VCaP (cell line): ENCODE results near the gene COQ2.
"Not testable (repeated sequence)": the region's sequence is repeated elsewhere in the genome, so short reads cannot be mapped to it uniquely, and the experiment has no call there.

ENCODE experiments used
- H3K27ac ChIP-seq: fragments of 450-650 bp; 2 replicates; pipeline ENCODE4 v1.5.1; 2017
- CTCF ChIP-seq: fragments of 450-650 bp; conservative IDR thresholded peaks from 2 replicates; pipeline ENCODE4 v1.5.1; 2017; ENCODE audit warnings: mild to moderate bottlenecking, moderate library complexity

The COQ2 gene

DNA sequence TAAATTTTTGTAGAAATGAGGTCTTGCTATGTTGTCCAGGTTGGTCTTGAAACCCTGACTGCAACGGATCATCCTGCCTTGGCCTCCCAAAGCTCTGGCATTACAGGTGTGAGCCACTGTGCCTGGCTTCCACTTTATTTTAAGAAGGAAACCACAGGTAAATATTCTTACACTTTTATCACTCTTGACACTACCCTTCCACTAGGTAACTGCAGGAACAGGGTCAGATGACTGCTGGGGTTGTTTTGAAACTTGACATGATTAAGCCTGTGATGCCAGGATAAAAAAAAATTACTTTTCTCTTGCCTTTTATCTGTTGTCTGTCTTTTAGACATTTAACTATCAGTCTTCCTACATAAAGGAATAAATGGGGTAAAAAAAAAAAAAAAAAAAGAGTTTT lies 43.5 kb downstream of the COQ2 start:
- H3K27ac ChIP-seq, result no peak overlapping the region
- no peak for TF ChIP-seq CTCF

DNA sequence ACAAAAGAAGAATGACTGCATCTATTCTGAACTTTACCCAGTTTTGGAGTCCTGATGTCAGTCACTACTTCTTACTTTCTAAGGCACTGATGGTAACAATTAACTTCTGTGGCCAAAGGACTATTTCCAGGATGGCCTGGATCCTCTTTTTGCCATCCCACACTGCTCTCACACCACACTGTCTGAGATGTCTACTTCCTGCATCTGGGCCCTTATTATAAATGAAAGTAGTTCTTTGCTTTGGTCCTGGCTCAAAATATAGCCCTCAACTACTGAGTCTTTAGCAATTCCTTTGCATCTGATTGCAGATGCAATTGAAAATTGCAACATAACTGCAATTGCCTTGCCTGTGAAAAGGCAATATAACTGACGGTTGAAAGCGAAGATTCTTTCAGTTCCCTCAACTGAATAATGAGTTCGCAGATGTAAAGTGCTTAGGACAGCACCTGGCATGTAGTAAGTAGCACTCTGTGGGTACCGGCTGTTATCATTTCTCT lies 44.2 kb downstream of the COQ2 start:
- no peak overlapping the region for H3K27ac ChIP-seq
- no peak for TF ChIP-seq CTCF

DNA sequence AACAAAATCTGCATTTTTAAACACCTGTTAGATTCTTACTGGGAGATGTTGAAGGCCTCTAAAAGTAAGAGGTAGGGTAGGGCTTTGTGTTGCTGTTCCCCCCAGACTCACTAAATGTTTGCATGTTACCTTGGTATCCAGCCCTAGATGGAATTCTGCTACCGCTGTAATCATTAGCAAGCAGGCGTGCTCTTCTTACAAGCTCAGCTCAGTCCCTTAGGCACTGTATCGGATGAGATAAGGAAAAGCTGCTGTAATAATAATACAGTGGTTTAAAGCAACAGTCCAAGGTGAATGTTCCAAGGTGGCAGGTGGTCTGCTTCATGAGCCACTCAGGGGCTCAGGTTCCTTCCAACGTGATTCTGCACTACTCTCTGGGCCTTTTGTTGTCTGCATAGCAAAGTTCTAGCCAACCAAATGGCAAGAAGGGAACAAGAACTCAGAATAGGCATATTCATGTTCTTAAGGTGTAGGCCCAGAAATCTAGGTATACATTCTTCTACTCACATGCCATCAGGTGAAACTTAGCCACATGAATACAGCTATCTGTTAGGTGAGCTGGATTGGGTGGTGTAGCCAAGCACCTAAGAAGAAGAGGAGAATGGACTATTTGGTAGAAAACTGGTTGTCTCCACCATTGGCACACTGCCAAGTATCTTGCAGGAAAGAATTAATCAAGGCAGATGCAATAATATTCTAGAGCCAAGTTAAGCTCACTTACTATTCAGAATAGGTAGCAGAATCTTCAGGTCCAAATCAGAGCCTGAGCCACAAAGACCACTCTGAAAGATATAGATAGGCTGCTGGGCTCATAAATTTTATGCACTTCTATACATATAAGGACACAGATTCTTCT lies 46.0 kb downstream of the COQ2 start:
- no peak overlapping the region for H3K27ac ChIP-seq
- TF ChIP-seq CTCF, result no peak

- TF ChIP-seq CTCF, result no peak
- H3K27ac ChIP-seq, result no peak overlapping the region
Observed at GRCh38 chr4:83237591-83237990, 47.0 kb downstream of the COQ2 start.

GRCh38 chr4:83235645-83236133 lies 48.9 kb downstream of the COQ2 start:
- not testable (repeated sequence) for H3K27ac ChIP-seq

DNA sequence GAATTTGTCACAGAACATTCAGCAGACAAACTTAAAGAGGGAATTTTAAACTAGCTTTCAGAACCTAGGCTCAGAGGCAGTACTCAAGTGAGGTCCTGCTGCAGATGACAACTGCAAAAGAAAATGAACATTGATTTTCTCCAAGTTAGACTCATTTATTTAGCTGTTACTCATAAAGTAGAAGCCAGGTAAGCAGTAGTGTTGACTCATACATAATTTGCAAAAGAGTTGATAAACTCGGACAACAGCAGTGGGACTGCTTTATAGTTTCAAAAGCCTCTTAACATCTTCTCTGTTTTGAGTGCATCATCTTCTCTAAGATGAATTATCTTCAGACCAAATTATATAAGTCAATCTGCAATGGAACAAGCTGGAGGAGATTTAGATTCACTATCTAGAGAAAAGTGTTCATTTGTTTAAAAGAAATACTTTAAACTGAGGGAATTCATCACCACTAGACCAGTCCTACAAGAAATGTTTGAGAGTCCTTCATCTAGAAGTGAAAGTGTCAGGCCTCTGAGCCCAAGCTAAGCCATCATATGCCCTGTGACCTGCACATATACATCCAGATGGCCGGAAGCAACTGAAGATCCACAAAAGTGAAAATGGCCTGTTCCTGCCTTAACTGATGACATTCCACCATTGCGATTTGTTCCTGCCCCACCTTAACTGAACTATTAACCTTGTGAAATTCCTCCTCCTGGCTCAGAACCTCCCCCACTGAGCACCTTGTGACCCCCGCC lies 49.5 kb downstream of the COQ2 start:
- no peak overlapping the region for H3K27ac ChIP-seq
- no peak for TF ChIP-seq CTCF

DNA sequence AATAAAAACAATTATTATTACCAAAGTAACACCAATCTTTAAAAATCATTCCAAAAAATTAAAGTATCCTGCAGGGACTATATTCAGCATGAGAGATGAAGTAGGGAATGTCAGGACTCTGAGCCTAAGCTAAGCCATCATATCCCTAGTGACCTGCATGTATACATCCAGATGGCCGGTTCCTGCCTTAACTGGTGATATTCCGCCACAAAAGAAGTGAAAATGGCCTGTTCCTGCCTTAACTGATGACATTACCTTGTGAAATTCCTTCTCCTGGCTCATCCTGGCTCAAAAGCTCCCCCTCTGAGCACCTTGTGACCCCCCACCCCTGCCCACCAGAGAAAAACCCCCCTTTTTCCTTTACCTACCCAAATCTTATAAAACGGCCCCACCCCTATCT lies 50.2 kb downstream of the COQ2 start:
- not testable (repeated sequence) for H3K27ac ChIP-seq

- no peak for TF ChIP-seq CTCF
- no peak overlapping the region for H3K27ac ChIP-seq
Observed at GRCh38 chr4:83232082-83232481, 52.5 kb downstream of the COQ2 start.
